H9 (cell line): ENCODE measurements around the gene EHD4. TPM values are rescaled to one million over a fixed set of nuclear protein-coding genes. Genes with fewer than 3 reads are reported as not detected.

Source experiments
- DNase-seq: peaks from one replicate; pipeline ENCODE4 v3.0.0-alpha.2; 2017
- H2AFZ ChIP-seq: one replicate; pipeline ENCODE4 v1.6.1; 2013; ENCODE audit warnings: mild to moderate bottlenecking, low read length, control low read depth, moderate library complexity
- H2AK5ac ChIP-seq: 2 replicates; pipeline ENCODE4 v1.6.1; 2013; ENCODE audit warnings: low read length, control low read depth, mixed read lengths; ENCODE audit not compliant: insufficient read length
- H2BK120ac ChIP-seq: one replicate; pipeline ENCODE4 v1.6.1; 2013; ENCODE audit warnings: low read depth, mild to moderate bottlenecking, low read length, control low read depth, inconsistent platforms; ENCODE audit not compliant: poor library complexity, severe bottlenecking
- H2BK12ac ChIP-seq: 2 replicates; pipeline ENCODE4 v1.6.1; 2013; ENCODE audit warnings: low read length, control low read depth, mixed read lengths, low read depth; ENCODE audit not compliant: insufficient read length
- H2BK15ac ChIP-seq: 2 replicates; pipeline ENCODE4 v1.6.1; 2013; ENCODE audit warnings: low read depth, low read length, control low read depth
- H2BK20ac ChIP-seq: one replicate; pipeline ENCODE4 v1.6.1; 2013; ENCODE audit warnings: low read depth, mild to moderate bottlenecking, low read length, control low read depth, inconsistent platforms; ENCODE audit not compliant: poor library complexity, severe bottlenecking
- H2BK5ac ChIP-seq: 2 replicates; pipeline ENCODE4 v1.6.1; 2013; ENCODE audit warnings: low read length, control low read depth, mixed read lengths; ENCODE audit not compliant: insufficient read length
- H3K14ac ChIP-seq: 2 replicates; pipeline ENCODE4 v1.6.1; 2013; ENCODE audit warnings: low read length, control low read depth; ENCODE audit not compliant: insufficient read depth
- H3K18ac ChIP-seq: 2 replicates; pipeline ENCODE4 v1.6.1; 2013; ENCODE audit warnings: low read depth, mild to moderate bottlenecking, mixed read lengths, low read length, control low read depth; ENCODE audit not compliant: insufficient read length
- H3K23ac ChIP-seq: 2 replicates; pipeline ENCODE4 v1.6.1; 2013; ENCODE audit warnings: low read length, control low read depth, mixed read lengths, low read depth; ENCODE audit not compliant: insufficient read length
- H3K23me2 ChIP-seq: 2 replicates; pipeline ENCODE4 v1.6.1; 2013; ENCODE audit warnings: low read depth, mild to moderate bottlenecking, mixed read lengths, low read length, control low read depth; ENCODE audit not compliant: insufficient read length, poor library complexity, severe bottlenecking
- H3K27ac ChIP-seq: 2 replicates; pipeline ENCODE4 v1.5.1; 2013; ENCODE audit warnings: low read length, control low read depth, mixed read lengths, low read depth; ENCODE audit not compliant: insufficient read length
- H3K27me3 ChIP-seq: 2 replicates; pipeline ENCODE4 v1.6.1; 2013; ENCODE audit warnings: low read length, control low read depth, inconsistent platforms; ENCODE audit not compliant: insufficient read depth
- H3K4ac ChIP-seq: 2 replicates; pipeline ENCODE4 v1.6.1; 2013; ENCODE audit warnings: low read depth, mild to moderate bottlenecking, control low read depth, inconsistent platforms, low read length, moderate library complexity
- H3K4me1 ChIP-seq: 2 replicates; pipeline ENCODE4 v1.6.1; 2013; ENCODE audit warnings: low read length, control low read depth, inconsistent platforms; ENCODE audit not compliant: insufficient read depth
- H3K4me2 ChIP-seq: 2 replicates; pipeline ENCODE4 v1.6.1; 2013; ENCODE audit warnings: low read length, control low read depth, mixed read lengths; ENCODE audit not compliant: insufficient read length, insufficient read depth
- H3K56ac ChIP-seq: 2 replicates; pipeline ENCODE4 v1.6.1; 2013; ENCODE audit warnings: low read depth, mild to moderate bottlenecking, mixed read lengths, low read length, control low read depth; ENCODE audit not compliant: insufficient read length
- H3K79me1 ChIP-seq: 2 replicates; pipeline ENCODE4 v1.6.1; 2013; ENCODE audit warnings: low read depth, mild to moderate bottlenecking, moderate library complexity, low read length, control low read depth, inconsistent platforms; ENCODE audit not compliant: insufficient read depth, poor library complexity, severe bottlenecking
- H3K79me2 ChIP-seq: 2 replicates; pipeline ENCODE4 v1.6.1; 2013; ENCODE audit warnings: low read length, control low read depth, inconsistent platforms; ENCODE audit not compliant: insufficient read depth
- H3K9ac ChIP-seq: 2 replicates; pipeline ENCODE4 v1.6.1; 2013; ENCODE audit warnings: low read length, control low read depth, mixed read lengths; ENCODE audit not compliant: insufficient read length; ENCODE audit errors: extremely low read depth
- H3K9me3 ChIP-seq: one replicate; pipeline ENCODE4 v1.6.1; 2013; ENCODE audit warnings: low read depth, low read length, inconsistent platforms; ENCODE audit not compliant: control insufficient read depth
- H3T11ph ChIP-seq: one replicate; pipeline ENCODE4 v1.6.1; 2013; ENCODE audit warnings: mild to moderate bottlenecking, low read length, control low read depth, inconsistent platforms
- H4K20me1 ChIP-seq: one replicate; pipeline ENCODE4 v1.6.1; 2013; ENCODE audit not compliant: control insufficient read depth, insufficient read length, insufficient read depth
- H4K5ac ChIP-seq: 2 replicates; pipeline ENCODE4 v1.6.1; 2013; ENCODE audit warnings: low read depth, mild to moderate bottlenecking, mixed read lengths, low read length, control low read depth; ENCODE audit not compliant: insufficient read length
- H4K8ac ChIP-seq: replicated peaks from 2 replicates; pipeline ENCODE4 v1.6.1; 2013; ENCODE audit warnings: low read length, control low read depth, mixed read lengths, low read depth; ENCODE audit not compliant: insufficient read length
- H4K91ac ChIP-seq: 2 replicates; pipeline ENCODE4 v1.6.1; 2013; ENCODE audit warnings: low read depth, mild to moderate bottlenecking, moderate library complexity, mixed read lengths, low read length, control low read depth; ENCODE audit not compliant: insufficient read length
- H3K27ac Mint-ChIP-seq, 3 experiments: 2 replicates in 2 of 3; 3 replicates in 1 of 3; pipeline ENCODE4 v1.8.0; 2020 to 2021; ENCODE audit warnings: mixed read lengths in 3 of 3, mild to moderate bottlenecking in 1 of 3, moderate library complexity in 1 of 3
- H3K27me3 Mint-ChIP-seq: 2 replicates; pipeline ENCODE4 v1.8.0; 2021; ENCODE audit warnings: low read depth, mild to moderate bottlenecking, moderate library complexity, mixed read lengths
- H3K36me3 Mint-ChIP-seq, 3 experiments: 2 replicates in 2 of 3; 3 replicates in 1 of 3; pipeline ENCODE4 v1.8.0; 2020 to 2021; ENCODE audit warnings: low read depth in 3 of 3, mixed read lengths in 3 of 3; ENCODE audit not compliant: insufficient read depth in 1 of 3
- H3K4me1 Mint-ChIP-seq, 2 experiments: 2 replicates each; pipeline ENCODE4 v1.8.0; 2020; ENCODE audit warnings: mixed read lengths in 2 of 2
- H3K4me3 Mint-ChIP-seq, 2 experiments: 2 replicates in 1 of 2; 3 replicates in 1 of 2; pipeline ENCODE4 v1.8.0; 2020 to 2021; ENCODE audit warnings: mild to moderate bottlenecking in 2 of 2, mixed read lengths in 2 of 2, moderate library complexity in 1 of 2
- H3K9me3 Mint-ChIP-seq, 2 experiments: 2 replicates in 1 of 2; 3 replicates in 1 of 2; pipeline ENCODE4 v1.8.0; 2020; ENCODE audit warnings: mild to moderate bottlenecking in 2 of 2, mixed read lengths in 2 of 2, moderate library complexity in 1 of 2
- CTCF ChIP-seq: fragments of 200-600 bp; sonication (generic); conservative IDR thresholded peaks from 3 replicates; pipeline ENCODE4 v1.8.0; 2021; ENCODE audit warnings: antibody characterized with exemption, mild to moderate bottlenecking
- WGBS: extraction: QIAGEN DNeasy Blood & Tissue Kit; methylation state at CpG from one replicate; pipeline ENCODE4 v1.1.7; 2013; ENCODE audit warnings: missing lambda C conversion rate, low lambda C conversion rate, mixed read lengths; ENCODE audit not compliant: insufficient read length; ENCODE audit errors: extremely low coverage; 5-methylcytosine and 5-hydroxymethylcytosine counted together
- total RNA-seq: library from RNA; stranded (reverse); gene quantifications from 2 replicates; pipeline ENCODE4 v1.2.1, GENCODE V29; 2021

Gene EHD4
- total RNA-seq, 1 experiment from 2014 or later, result 22.9 TPM

- H3K27ac Mint-ChIP-seq, result no peak overlapping the region
- Histone ChIP-seq H2BK20ac (no peak overlapping the region), H3K27me3 (no peaks in the 10 kb centered on the region; the same call in 1 of the 2 replicates), H3K9ac (no peak overlapping the region), H3K4me2 (no peak overlapping the region), H3K79me1 (no peaks in the 10 kb centered on the region), H3T11ph (no peak overlapping the region), H2BK12ac (no peak overlapping the region), H3K4me1 (no peaks in the 10 kb centered on the region), H3K14ac (no peak overlapping the region), H3K9me3 (no peaks in the 10 kb centered on the region), H2AFZ (no peak overlapping the region), H2BK120ac (no peak overlapping the region), H3K4ac (no peak overlapping the region), H3K18ac (no peak overlapping the region), H3K23ac (no peak overlapping the region), H3K79me2 (no peaks in the 10 kb centered on the region), H2AK5ac (no peak overlapping the region), H2BK15ac (no peak overlapping the region), H4K8ac (no peak overlapping the region), H4K5ac (no peak overlapping the region), H4K91ac (no peak overlapping the region), H3K56ac (no peak overlapping the region), H4K20me1 (no peaks in the 10 kb centered on the region), H2BK5ac (no peak overlapping the region), H3K27ac (no peak overlapping the region), H3K23me2 (peaks cover 2% of the 10 kb centered on the region)
- peaks cover 14 to 18% of the 10 kb centered on the region in 2 experiments for H3K4me1 Mint-ChIP-seq
- peaks cover 25% of the 10 kb centered on the region for H3K27me3 Mint-ChIP-seq
- no peaks in the 10 kb centered on the region for H3K9me3 Mint-ChIP-seq
- DNase-seq, result no peak
- no peak overlapping the region for H3K4me3 Mint-ChIP-seq
- WGBS, result no CpG with 5 or more reads among the region's 10 CpGs
- no peaks in the 10 kb centered on the region; a peak in 1 of 7 replicates for H3K36me3 Mint-ChIP-seq
- no peak for TF ChIP-seq CTCF
These were observed 85.2 kb downstream of the EHD4 start for GRCh38 chr15:41887161-41887560.
